ENCODE data around the gene HADHB.

HADHB gene

DNA sequence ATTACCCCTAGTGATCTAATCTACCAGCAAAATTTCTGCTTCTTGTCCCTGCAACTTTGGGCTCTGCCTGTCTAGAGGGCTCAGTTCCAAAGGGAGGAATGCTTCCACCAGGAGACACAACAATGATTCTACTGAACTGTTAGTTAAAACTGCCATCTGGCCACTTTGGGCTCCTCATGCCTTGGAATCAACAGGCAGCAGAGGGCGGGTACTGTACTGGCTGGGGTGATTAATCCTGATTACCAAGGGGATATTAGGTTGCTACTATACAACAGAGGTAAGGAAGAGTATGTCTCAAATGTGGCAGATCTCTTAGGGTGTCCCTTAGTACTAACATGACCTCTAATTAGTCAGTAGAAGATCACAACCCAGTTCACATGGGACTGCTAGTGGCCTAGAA, 21.7 kb upstream of the HADHB start:
- peaks cover 16% of the 10 kb centered on the region for H3K36me3 ChIP-seq (replicated peaks)
- TF ChIP-seq, protein P1, sequence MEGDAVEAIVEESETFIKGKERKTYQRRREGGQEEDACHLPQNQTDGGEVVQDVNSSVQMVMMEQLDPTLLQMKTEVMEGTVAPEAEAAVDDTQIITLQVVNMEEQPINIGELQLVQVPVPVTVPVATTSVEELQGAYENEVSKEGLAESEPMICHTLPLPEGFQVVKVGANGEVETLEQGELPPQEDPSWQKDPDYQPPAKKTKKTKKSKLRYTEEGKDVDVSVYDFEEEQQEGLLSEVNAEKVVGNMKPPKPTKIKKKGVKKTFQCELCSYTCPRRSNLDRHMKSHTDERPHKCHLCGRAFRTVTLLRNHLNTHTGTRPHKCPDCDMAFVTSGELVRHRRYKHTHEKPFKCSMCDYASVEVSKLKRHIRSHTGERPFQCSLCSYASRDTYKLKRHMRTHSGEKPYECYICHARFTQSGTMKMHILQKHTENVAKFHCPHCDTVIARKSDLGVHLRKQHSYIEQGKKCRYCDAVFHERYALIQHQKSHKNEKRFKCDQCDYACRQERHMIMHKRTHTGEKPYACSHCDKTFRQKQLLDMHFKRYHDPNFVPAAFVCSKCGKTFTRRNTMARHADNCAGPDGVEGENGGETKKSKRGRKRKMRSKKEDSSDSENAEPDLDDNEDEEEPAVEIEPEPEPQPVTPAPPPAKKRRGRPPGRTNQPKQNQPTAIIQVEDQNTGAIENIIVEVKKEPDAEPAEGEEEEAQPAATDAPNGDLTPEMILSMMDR (IDR thresholded peaks at IDR 0.05; ENCODE audit: low read depth, low read length, missing control alignments) = no peak
- no peak for DNase-seq
- no peak overlapping the region for H3K4me3 ChIP-seq (ENCODE audit: low read depth, low read length)
- H3K27ac ChIP-seq = no peak overlapping the region
- H3K27me3 ChIP-seq (replicated peaks) = no peaks in the 10 kb centered on the region
- in situ Hi-C loops (cut with HindIII; ENCODE audit: low pct_ligation_motif_present, low sequenced_read_pairs) = no loop called here

DNA sequence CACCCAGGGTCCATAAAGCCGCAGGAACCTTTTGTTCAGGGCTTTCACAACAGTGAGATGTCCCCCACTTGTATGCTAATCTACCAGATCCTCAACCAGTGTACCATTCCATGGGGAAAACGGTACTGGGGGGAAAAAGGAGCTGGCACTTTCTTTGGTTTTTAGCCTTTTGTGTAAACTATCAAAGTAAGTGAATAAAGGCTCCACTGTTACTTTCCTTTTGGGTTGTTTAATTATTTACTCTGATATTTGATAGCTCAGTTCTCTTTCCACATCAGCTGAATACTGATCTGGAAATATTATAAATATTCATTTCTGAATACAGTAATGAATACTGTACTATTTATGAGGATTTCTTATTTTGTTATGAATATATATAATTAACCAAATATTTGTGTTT, 20.6 kb upstream of the HADHB start:
- in situ Hi-C loops (cut with HindIII; ENCODE audit: low pct_ligation_motif_present, low sequenced_read_pairs) = no loop called here
- TF ChIP-seq, protein P1 (IDR thresholded peaks at IDR 0.05; ENCODE audit: low read depth, low read length, missing control alignments) = no peak

DNA sequence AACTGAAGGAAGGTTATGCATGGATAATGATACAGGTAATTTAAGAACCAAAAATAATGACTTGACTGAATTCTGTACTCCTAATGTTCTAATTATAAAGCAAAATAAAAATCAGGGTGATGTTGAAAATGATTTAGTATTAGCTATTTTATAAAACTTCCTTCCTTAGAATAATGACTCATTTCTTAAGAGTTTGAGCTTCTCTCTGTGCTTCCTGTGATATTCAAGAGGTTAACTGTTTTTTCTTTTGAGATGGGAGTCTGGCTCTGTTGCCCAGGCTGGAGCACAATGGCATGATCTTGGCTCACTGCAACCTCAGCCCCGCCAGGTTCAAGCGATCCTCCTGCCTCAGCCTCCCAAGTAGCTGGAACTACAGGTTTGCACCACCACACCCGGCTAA, 15.1 kb upstream of the HADHB start:
- DNase-seq = no peak
- Histone ChIP-seq H3K27me3 (replicated peaks) (no peaks in the 10 kb centered on the region), H3K4me3 (ENCODE audit: low read depth, low read length) (no peak overlapping the region), H3K36me3 (replicated peaks) (peaks cover 61% of the 10 kb centered on the region), H3K27ac (no peak overlapping the region)
- TF ChIP-seq, protein P1 (IDR thresholded peaks at IDR 0.05; ENCODE audit: low read depth, low read length, missing control alignments) = no peak
- in situ Hi-C loops (cut with HindIII; ENCODE audit: low pct_ligation_motif_present, low sequenced_read_pairs) = no loop called here

More for the DNA sequence above, 20.6 kb upstream of the HADHB start:
- H3K27me3 ChIP-seq (replicated peaks) = no peaks in the 10 kb centered on the region
- H3K4me3 ChIP-seq (ENCODE audit: low read depth, low read length) = no peak overlapping the region
- H3K36me3 ChIP-seq (replicated peaks) = peaks cover 26% of the 10 kb centered on the region
- H3K27ac ChIP-seq = no peak overlapping the region
- no peak for DNase-seq

DNA sequence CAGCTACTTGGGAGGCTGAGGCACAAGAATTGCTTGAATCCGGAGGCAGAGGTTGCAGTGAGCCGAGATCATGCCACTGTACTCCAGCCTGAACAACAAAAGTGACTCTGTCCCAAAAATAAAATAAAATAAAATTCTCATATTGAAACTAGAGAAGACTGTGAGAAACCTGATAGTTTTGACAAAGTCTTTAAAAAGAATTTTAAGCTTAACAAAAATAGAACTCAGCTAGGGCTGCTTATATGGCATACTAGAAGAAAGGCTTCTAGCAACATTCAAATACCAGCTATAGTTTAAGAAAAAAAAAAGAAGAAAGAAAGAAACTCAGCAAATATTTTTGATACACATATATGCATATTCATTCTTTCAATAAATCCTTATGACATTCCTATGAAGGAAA, 13.9 kb upstream of the HADHB start:
- Histone ChIP-seq H3K27ac (no peak overlapping the region), H3K4me3 (ENCODE audit: low read depth, low read length) (no peak overlapping the region), H3K36me3 (replicated peaks) (peaks cover 69% of the 10 kb centered on the region), H3K27me3 (replicated peaks) (no peaks in the 10 kb centered on the region)
- TF ChIP-seq, protein P1 (IDR thresholded peaks at IDR 0.05; ENCODE audit: low read depth, low read length, missing control alignments) = no peak
- in situ Hi-C loops (cut with HindIII; ENCODE audit: low pct_ligation_motif_present, low sequenced_read_pairs) = no loop called here
- no peak for DNase-seq

DNA sequence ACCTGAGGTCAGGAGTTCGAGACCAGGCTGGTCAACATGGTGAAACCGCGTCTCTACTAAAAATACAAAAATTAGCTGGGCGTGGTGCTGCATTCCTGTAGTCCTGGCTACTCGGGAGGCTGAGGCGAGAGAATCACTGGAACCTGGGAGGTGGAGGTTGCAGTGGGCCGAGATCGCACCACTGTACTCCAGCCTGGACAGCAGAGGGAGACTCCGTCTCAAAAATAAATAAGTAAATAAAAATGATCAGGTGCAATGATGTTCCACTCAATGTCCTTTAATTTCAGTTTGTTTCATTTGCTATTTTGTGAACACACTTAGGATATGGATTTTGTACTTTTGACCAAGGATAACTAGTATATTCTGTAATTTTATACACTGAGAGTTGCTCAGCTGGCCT, 9.7 kb upstream of the HADHB start:
- Histone ChIP-seq H3K27me3 (replicated peaks) (no peaks in the 10 kb centered on the region), H3K36me3 (replicated peaks) (peaks cover 54% of the 10 kb centered on the region), H3K27ac (no peak overlapping the region), H3K4me3 (ENCODE audit: low read depth, low read length) (no peak overlapping the region)
- DNase-seq = no peak
- TF ChIP-seq, protein P1 (IDR thresholded peaks at IDR 0.05; ENCODE audit: low read depth, low read length, missing control alignments) = peak; percentile 48
- in situ Hi-C loops (cut with HindIII; ENCODE audit: low pct_ligation_motif_present, low sequenced_read_pairs) = no loop called here

DNA sequence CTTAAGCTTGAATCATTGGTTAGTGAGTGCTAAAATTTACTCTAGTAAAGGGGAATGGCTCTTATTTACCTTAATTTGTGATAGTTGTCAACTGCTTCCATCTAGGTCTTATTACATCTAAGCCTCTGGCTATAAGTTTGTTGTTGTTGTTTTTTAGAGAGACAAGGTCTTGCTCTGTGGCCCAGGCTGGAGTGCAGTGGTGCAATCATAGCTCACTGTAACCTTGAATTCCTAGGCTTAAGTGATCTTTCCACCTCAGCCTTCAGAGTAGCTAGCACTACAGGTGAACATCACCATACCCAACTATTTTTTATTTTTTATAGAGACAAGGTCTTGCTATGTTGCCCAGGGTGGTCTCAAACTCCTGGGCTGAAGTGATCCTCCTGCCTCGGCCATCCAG, 6.9 kb upstream of the HADHB start:
- Histone ChIP-seq H3K36me3 (replicated peaks) (peaks cover 35% of the 10 kb centered on the region), H3K27me3 (replicated peaks) (no peaks in the 10 kb centered on the region), H3K27ac (no peak overlapping the region), H3K4me3 (ENCODE audit: low read depth, low read length) (no peak overlapping the region)
- TF ChIP-seq, protein P1 (IDR thresholded peaks at IDR 0.05; ENCODE audit: low read depth, low read length, missing control alignments) = no peak
- no peak for DNase-seq
- in situ Hi-C loops (cut with HindIII; ENCODE audit: low pct_ligation_motif_present, low sequenced_read_pairs) = no loop called here

Data from brain microvascular endothelial cell (primary cell).